Measurements from ENCODE around the gene ARID1B. TPM values are rescaled to one million over a fixed set of nuclear protein-coding genes. Genes with fewer than 3 reads are reported as not detected.

Gene ARID1B
- total and polyA plus RNA-seq, 2 donors (not counting 1 experiment from before 2014, with no cell fraction given), result 47.2 to 280 TPM

DNA sequence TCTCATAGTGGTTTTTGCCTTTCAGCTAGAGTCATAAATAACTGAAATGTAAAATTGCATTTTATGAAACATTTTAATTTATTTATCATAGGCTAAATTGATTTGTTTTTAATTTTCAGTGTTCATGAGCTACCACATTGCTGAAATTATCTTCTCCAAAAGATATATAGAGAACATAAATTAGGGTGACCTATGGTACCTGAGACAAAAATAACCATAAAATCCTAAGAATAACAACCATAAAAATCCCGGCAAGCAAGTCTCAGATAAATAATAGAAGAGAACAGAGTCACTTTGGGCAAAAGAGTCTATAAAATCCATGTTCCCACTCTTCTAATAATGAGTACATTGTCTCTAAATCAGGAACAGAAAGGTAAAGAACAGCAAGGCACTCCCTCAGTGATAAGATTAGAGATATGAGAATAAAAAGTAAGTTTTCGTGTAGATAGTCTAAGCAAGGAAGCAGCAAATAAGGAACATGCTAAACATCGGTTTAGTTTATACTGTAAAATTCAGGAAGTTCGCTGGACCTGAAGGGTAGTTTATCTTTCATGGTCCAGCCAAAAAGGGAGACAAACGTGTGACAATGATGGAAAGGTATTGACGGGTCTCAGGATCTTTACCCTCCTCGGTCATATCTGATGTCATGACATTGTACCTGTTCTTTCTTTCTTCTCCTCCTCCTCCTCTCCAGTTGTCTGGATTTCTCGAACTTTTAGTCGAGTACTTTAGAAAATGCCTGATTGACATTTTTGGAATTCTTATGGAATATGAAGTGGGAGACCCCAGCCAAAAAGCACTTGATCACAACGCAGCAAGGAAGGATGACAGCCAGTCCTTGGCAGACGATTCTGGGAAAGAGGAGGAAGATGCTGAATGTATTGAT lies 428.5 kb downstream of the ARID1B start:
- TF ChIP-seq EZH2 (IDR thresholded peaks at IDR 0.05; ENCODE audit: borderline replicate concordance, insufficient read depth, low read depth, low read length, poor library complexity, severe bottlenecking), result no peak
- TF ChIP-seq, protein P1, sequence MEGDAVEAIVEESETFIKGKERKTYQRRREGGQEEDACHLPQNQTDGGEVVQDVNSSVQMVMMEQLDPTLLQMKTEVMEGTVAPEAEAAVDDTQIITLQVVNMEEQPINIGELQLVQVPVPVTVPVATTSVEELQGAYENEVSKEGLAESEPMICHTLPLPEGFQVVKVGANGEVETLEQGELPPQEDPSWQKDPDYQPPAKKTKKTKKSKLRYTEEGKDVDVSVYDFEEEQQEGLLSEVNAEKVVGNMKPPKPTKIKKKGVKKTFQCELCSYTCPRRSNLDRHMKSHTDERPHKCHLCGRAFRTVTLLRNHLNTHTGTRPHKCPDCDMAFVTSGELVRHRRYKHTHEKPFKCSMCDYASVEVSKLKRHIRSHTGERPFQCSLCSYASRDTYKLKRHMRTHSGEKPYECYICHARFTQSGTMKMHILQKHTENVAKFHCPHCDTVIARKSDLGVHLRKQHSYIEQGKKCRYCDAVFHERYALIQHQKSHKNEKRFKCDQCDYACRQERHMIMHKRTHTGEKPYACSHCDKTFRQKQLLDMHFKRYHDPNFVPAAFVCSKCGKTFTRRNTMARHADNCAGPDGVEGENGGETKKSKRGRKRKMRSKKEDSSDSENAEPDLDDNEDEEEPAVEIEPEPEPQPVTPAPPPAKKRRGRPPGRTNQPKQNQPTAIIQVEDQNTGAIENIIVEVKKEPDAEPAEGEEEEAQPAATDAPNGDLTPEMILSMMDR (IDR thresholded peaks at IDR 0.05), result no peak
- peaks cover 5% of the 10 kb centered on the region for H4K20me1 ChIP-seq (ENCODE audit: control insufficient read depth, insufficient read depth, low read length, poor library complexity, severe bottlenecking)
- Mint-ChIP-seq H3K4me1 (peaks cover 5% of the 10 kb centered on the region), H3K27me3 (no peaks in the 10 kb centered on the region), H3K4me3 (no peak overlapping the region), H3K9me3 (ENCODE audit: insufficient read depth) (no peaks in the 10 kb centered on the region), H3K27ac (no peak overlapping the region)
- ATAC-seq (ENCODE audit: low read depth) (no peak), DNase-seq (no peak)
- H3K4me3 ChIP-seq (ENCODE audit: control extremely low read depth in 1 of 5, extremely low read depth in 1 of 5, insufficient read depth in 1 of 5, low read depth in 2 of 5, low read length in 4 of 5), result no peak overlapping the region
- peaks cover 15 to 80% of the 10 kb centered on the region in 2 experiments for H3K36me3 ChIP-seq (replicated peaks in 1 of 2; ENCODE audit: control extremely low read depth in 1 of 2, control insufficient read depth in 1 of 2, extremely low read depth in 1 of 2, insufficient read depth in 2 of 2, low read length in 1 of 2)
- no peaks in the 10 kb centered on the region for H3K9me3 ChIP-seq (ENCODE audit: control extremely low read depth in 1 of 3, control insufficient read depth in 2 of 3, insufficient read depth in 1 of 3, low read length in 2 of 3)
- 97% methylated on average over 7 of the region's 11 CpGs for WGBS (ENCODE audit: insufficient coverage)
- H3K27me3 ChIP-seq (replicated peaks in 1 of 4; ENCODE audit: control extremely low read depth in 1 of 4, control insufficient read depth in 3 of 4, insufficient read depth in 4 of 4, low read length in 3 of 4), result no peaks in the 10 kb centered on the region
- H3K4me2 ChIP-seq (replicated peaks; ENCODE audit: low read depth, low read length, poor library complexity, severe bottlenecking), result no peak overlapping the region
- no peak overlapping the region for H2AFZ ChIP-seq (ENCODE audit: insufficient read depth, low read depth, low read length, poor library complexity, severe bottlenecking)
- intact Hi-C loops (cut with micrococcal nuclease), result no loop called here
- ChIA-PET CTCF (no interaction called here), POLR2A (no interaction called here)
- H3K4me1 ChIP-seq (ENCODE audit: control insufficient read depth in 2 of 2, insufficient read depth in 2 of 2, low read length in 2 of 2), result no peaks in the 10 kb centered on the region
- H3K9ac ChIP-seq (ENCODE audit: low read length), result no peak overlapping the region
- no peaks in the 10 kb centered on the region for H3K79me2 ChIP-seq (ENCODE audit: control insufficient read depth, insufficient read depth, low read length)
- H3K27ac ChIP-seq (ENCODE audit: low read length in 2 of 2), result no peak overlapping the region

DNA sequence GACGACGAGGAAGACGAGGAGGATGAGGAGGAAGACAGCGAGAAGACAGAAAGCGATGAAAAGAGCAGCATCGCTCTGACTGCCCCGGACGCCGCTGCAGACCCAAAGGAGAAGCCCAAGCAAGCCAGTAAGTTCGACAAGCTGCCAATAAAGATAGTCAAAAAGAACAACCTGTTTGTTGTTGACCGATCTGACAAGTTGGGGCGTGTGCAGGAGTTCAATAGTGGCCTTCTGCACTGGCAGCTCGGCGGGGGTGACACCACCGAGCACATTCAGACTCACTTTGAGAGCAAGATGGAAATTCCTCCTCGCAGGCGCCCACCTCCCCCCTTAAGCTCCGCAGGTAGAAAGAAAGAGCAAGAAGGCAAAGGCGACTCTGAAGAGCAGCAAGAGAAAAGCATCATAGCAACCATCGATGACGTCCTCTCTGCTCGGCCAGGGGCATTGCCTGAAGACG lies 429.2 kb downstream of the ARID1B start:
- ChIA-PET POLR2A (no interaction called here), CTCF (no interaction called here)
- ATAC-seq (ENCODE audit: low read depth) (no peak), DNase-seq (no peak)
- Mint-ChIP-seq H3K4me1 (peaks cover 5% of the 10 kb centered on the region), H3K27ac (no peak overlapping the region), H3K4me3 (no peak overlapping the region), H3K27me3 (no peaks in the 10 kb centered on the region), H3K9me3 (ENCODE audit: insufficient read depth) (no peaks in the 10 kb centered on the region)
- intact Hi-C loops (cut with micrococcal nuclease), result no loop called here
- H2AFZ ChIP-seq (ENCODE audit: insufficient read depth, low read depth, low read length, poor library complexity, severe bottlenecking), result no peak overlapping the region
- no peak overlapping the region for H3K4me2 ChIP-seq (replicated peaks; ENCODE audit: low read depth, low read length, poor library complexity, severe bottlenecking)
- H3K27me3 ChIP-seq (replicated peaks in 1 of 4; ENCODE audit: control extremely low read depth in 1 of 4, control insufficient read depth in 3 of 4, insufficient read depth in 4 of 4, low read length in 3 of 4), result no peaks in the 10 kb centered on the region
- H3K36me3 ChIP-seq (replicated peaks in 1 of 2; ENCODE audit: control extremely low read depth in 1 of 2, control insufficient read depth in 1 of 2, extremely low read depth in 1 of 2, insufficient read depth in 2 of 2, low read length in 1 of 2), result peaks cover 15 to 74% of the 10 kb centered on the region in 2 experiments
- no peak overlapping the region for H3K4me3 ChIP-seq (ENCODE audit: control extremely low read depth in 1 of 5, extremely low read depth in 1 of 5, insufficient read depth in 1 of 5, low read depth in 2 of 5, low read length in 4 of 5)
- H4K20me1 ChIP-seq (ENCODE audit: control insufficient read depth, insufficient read depth, low read length, poor library complexity, severe bottlenecking), result peaks cover 5% of the 10 kb centered on the region
- H3K79me2 ChIP-seq (ENCODE audit: control insufficient read depth, insufficient read depth, low read length), result no peaks in the 10 kb centered on the region
- no peak for TF ChIP-seq EZH2 (IDR thresholded peaks at IDR 0.05; ENCODE audit: borderline replicate concordance, insufficient read depth, low read depth, low read length, poor library complexity, severe bottlenecking)
- TF ChIP-seq, protein P1 (IDR thresholded peaks at IDR 0.05), result no peak
- WGBS (ENCODE audit: insufficient coverage), result 98% methylated on average over 23 of the region's 23 CpGs
- H3K9ac ChIP-seq (ENCODE audit: low read length), result no peak overlapping the region
- H3K9me3 ChIP-seq (ENCODE audit: control extremely low read depth in 1 of 3, control insufficient read depth in 2 of 3, insufficient read depth in 1 of 3, low read length in 2 of 3), result no peaks in the 10 kb centered on the region
- H3K27ac ChIP-seq (ENCODE audit: low read length in 2 of 2), result no peak overlapping the region
- H3K4me1 ChIP-seq (ENCODE audit: control insufficient read depth in 2 of 2, insufficient read depth in 2 of 2, low read length in 2 of 2), result no peaks in the 10 kb centered on the region
